Spleen (tissue), 11 donors: ENCODE data around the gene SEC24B. TPM values are rescaled to one million over a fixed set of nuclear protein-coding genes. Genes with fewer than 3 reads are reported as not detected.
"Not testable (repeated sequence)": the region's sequence is repeated elsewhere in the genome, so short reads cannot be mapped to it uniquely, and the experiment has no call there.

Experiments used
- DNase-seq: peaks from one replicate; pipeline ENCODE4 v3.0.0-alpha.2; 2020
- H3K27ac ChIP-seq, 8 donors: fragments of 200-600 bp; sonication (generic) in 7 of 8; 1 replicate in 4 of 8; 2 replicates in 4 of 8; pipeline versions ENCODE4 v1.5.0 to v1.8.0; 2016 to 2021; ENCODE audit warnings: inconsistent platforms in 4 of 8, mild to moderate bottlenecking in 4 of 8, moderate library complexity in 1 of 8
- H3K27me3 ChIP-seq, 7 donors: fragments of 200-600 bp; sonication (generic) in 6 of 7; replicated peaks in 1 of 7; 1 replicate in 4 of 7; 2 replicates in 3 of 7; pipeline versions ENCODE4 v1.5.0 to v1.8.0; 2016 to 2021; ENCODE audit warnings: inconsistent platforms in 3 of 7, mild to moderate bottlenecking in 1 of 7
- H3K36me3 ChIP-seq, 6 donors: fragments of 200-600 bp; sonication (generic) in 5 of 6; 1 replicate in 4 of 6; 2 replicates in 2 of 6; pipeline versions ENCODE4 v1.5.0 to v1.8.0; 2016 to 2021; ENCODE audit warnings: inconsistent platforms in 2 of 6
- H3K4me1 ChIP-seq, 6 donors: fragments of 200-600 bp; sonication (generic) in 5 of 6; 1 replicate in 3 of 6; 2 replicates in 3 of 6; pipeline versions ENCODE4 v1.5.0 to v1.8.0; 2016 to 2021; ENCODE audit warnings: inconsistent platforms in 3 of 6
- H3K4me3 ChIP-seq, 8 donors: fragments of 200-600 bp; sonication (generic) in 7 of 8; 1 replicate in 4 of 8; 2 replicates in 4 of 8; pipeline versions ENCODE4 v1.5.0 to v1.8.0; 2016 to 2021; ENCODE audit warnings: inconsistent platforms in 4 of 8, mild to moderate bottlenecking in 4 of 8, moderate library complexity in 2 of 8
- H3K9me3 ChIP-seq, 8 donors: fragments of 200-600 bp; sonication (generic) in 7 of 8; 1 replicate in 4 of 8; 2 replicates in 4 of 8; pipeline versions ENCODE4 v1.5.0 to v1.8.0; 2016 to 2021; ENCODE audit warnings: inconsistent platforms in 4 of 8
- CTCF ChIP-seq, 11 experiments: fragments of 200-600 bp in 7 of 11; fragments of 450-650 bp in 4 of 11; sonication (generic) in 4 of 11; IDR thresholded peaks in 8 of 11; conservative IDR thresholded peaks in 3 of 11; 1 replicate in 7 of 11; 2 replicates in 4 of 11; pipeline versions ENCODE4 v1.4.0 to v1.8.0; 2016 to 2021; ENCODE audit warnings: antibody characterized with exemption in 11 of 11, inconsistent platforms in 4 of 11, mild to moderate bottlenecking in 1 of 11
- POLR2A ChIP-seq, 3 donors: fragments of 450-650 bp; IDR thresholded peaks; one replicate each; pipeline ENCODE4 v1.5.1; 2017; ENCODE audit warnings: antibody characterized with exemption in 3 of 3, mild to moderate bottlenecking in 1 of 3
- POLR2AphosphoS5 ChIP-seq, 3 donors: sonication (generic); formaldehyde crosslinking; IDR thresholded peaks; one replicate each; pipeline ENCODE4 v1.5.1; 2017; ENCODE audit warnings: antibody characterized with exemption in 3 of 3
- WGBS, 5 donors: extraction: QIAGEN DNeasy Blood & Tissue Kit in 3 of 5; methylation state at CpG; one replicate each; pipeline versions ENCODE4 v1.1.5 to v1.1.7; 2013 to 2018; 5-methylcytosine and 5-hydroxymethylcytosine counted together
- intact Hi-C: fragments of 100-400 bp; cut with DNase I; formaldehyde crosslinking; loops from one replicate; pipeline ENCODE4 v1.15.0; 2023; ENCODE audit warnings: low total_unique reads
- polyA plus RNA-seq, 3 donors: library from polyadenylated mRNA; stranded (reverse); fragments of 200-250 nt; gene quantifications; one replicate each; pipeline ENCODE4 v1.2.1, GENCODE V29; 2013
- total RNA-seq, 7 donors: library from RNA; depleted of rRNA in 3 of 7; stranded (reverse); fragments of >200 nt in 3 of 7; fragmentation: NEBNext Ultra II Directional in 4 of 7; extraction: Animal tissue kit (Norgen Biotek cat#: 25700) in 4 of 7; gene quantifications; one replicate each; pipeline versions ENCODE4 v1.1.0 to v1.2.1, GENCODE V29; 2016 to 2021
- donor health status: healthy with polysubstance abuse.
- donor health status: DM: no; HTN: no; CAD: no; lungs with moderate emphysema.
- donor health status: DM: no; HTN: no; CAD: no.
- donor health status: Bipolar disorder and iron deficiency.
- donor health status: healthy.
- donor health status: DM: no; HTN: no; CAD: no.
- donor health status: DM: yes; HTN: yes; CAD: no.

The SEC24B gene
- total and polyA plus RNA-seq, 10 donors = 7.1 to 42.9 (median 32.4) TPM

- no peak overlapping the region for H3K4me3 ChIP-seq
- DNase-seq = no peak
- no peaks in the 10 kb centered on the region for H3K27me3 ChIP-seq
- peaks cover 21 to 85% (median 59%) of the 10 kb centered on the region in 6 donors for H3K4me1 ChIP-seq
- WGBS, 5 donors = 56 to 68% (median 65%) methylated on average over 2 of the region's 2 CpGs
- H3K9me3 ChIP-seq = peaks cover 0 to 7% (median 2%) of the 10 kb centered on the region in 8 donors
- peak overlapping the region in 1 of 8 donors; percentile 10 for H3K27ac ChIP-seq
- TF ChIP-seq POLR2AphosphoS5 (IDR thresholded peaks at IDR 0.05) (no peak), POLR2A (IDR thresholded peaks at IDR 0.05) (no peak), CTCF (IDR thresholded peaks at IDR 0.05 in 8 of 11, conservative IDR thresholded peaks at IDR 0.05 in 3 of 11) (no peak)
- intact Hi-C loops = no loop called here
- H3K36me3 ChIP-seq = peaks cover 0 to 24% (median 10%) of the 10 kb centered on the region in 6 donors
Observed at GRCh38 chr4:109444182-109444844, 10.7 kb downstream of the SEC24B start.

DNA sequence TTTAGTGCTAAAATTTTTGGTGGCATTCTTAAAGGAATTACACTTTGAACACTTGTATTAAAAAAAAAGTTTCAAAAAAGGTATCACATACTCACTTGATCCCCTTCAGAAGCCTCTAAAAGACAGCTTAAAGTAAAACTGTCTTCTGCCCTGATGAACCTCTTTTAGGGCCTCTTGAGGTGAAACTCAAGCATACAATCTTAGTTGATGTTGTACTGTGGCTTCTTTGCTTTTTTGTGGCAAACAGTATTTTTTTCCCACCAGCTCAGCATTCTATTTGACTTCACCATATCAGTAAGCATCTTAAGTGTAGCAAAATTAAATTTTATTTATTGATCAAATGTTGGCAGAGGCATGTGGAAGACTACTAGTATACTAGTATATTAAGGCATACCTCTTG, 13.7 kb downstream of the SEC24B start:
- H3K9me3 ChIP-seq = peaks cover 0 to 7% (median 2%) of the 10 kb centered on the region in 8 donors
- H3K27me3 ChIP-seq = no peaks in the 10 kb centered on the region
- no peak overlapping the region for H3K27ac ChIP-seq
- H3K4me1 ChIP-seq = peaks cover 10 to 55% (median 36%) of the 10 kb centered on the region in 6 donors
- no peak for DNase-seq
- H3K4me3 ChIP-seq = no peak overlapping the region
- peaks cover 0 to 54% (median 12%) of the 10 kb centered on the region in 6 donors for H3K36me3 ChIP-seq
- TF ChIP-seq POLR2A (IDR thresholded peaks at IDR 0.05) (no peak), CTCF (IDR thresholded peaks at IDR 0.05 in 8 of 11, conservative IDR thresholded peaks at IDR 0.05 in 3 of 11) (no peak), POLR2AphosphoS5 (IDR thresholded peaks at IDR 0.05) (no peak)
- intact Hi-C loops = no loop called here

DNA sequence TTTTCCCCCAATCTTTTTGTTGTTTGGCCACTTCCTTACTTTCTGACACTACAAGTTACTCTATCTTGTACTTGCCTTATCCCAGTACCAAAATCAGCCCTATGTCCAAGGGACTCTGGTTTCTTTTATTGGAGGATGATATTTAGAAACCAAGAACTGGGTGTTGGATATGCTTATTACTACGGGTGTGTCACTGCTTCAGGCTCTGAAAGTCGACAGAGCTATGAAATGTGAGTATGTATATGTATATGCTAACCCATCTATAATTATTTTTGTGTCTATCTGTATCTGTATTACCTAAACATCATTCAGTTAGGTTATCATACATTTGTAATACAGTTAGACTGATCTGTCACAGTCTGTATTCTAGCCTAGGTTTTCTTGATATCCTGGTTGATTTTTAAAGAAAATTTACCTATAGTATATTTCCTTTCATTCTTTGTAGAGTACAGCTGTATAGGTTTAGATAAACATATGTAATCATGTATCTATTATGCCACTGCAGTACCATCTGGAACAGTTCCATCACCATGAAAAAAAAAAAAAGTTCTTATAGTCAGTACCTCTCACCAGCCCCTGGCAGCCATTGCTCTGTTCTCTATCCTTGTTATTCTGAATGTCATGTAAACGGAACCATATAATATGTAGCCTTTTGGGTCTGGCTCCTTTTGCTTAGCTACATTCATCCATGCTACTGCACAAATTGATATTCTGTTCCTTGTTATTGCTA, 18.1 kb downstream of the SEC24B start:
- TF ChIP-seq POLR2A (IDR thresholded peaks at IDR 0.05) (no peak), POLR2AphosphoS5 (IDR thresholded peaks at IDR 0.05) (no peak), CTCF (IDR thresholded peaks at IDR 0.05 in 8 of 11, conservative IDR thresholded peaks at IDR 0.05 in 3 of 11) (no peak)
- Histone ChIP-seq H3K36me3 (peaks cover 0 to 55% (median 5%) of the 10 kb centered on the region in 6 donors), H3K4me3 (no peak overlapping the region), H3K9me3 (no peaks in the 10 kb centered on the region), H3K27ac (no peak overlapping the region), H3K4me1 (peaks cover 0 to 35% (median 11%) of the 10 kb centered on the region in 6 donors), H3K27me3 (no peaks in the 10 kb centered on the region)
- no peak for DNase-seq
- WGBS, 5 donors = 94 to 99% (median 96%) methylated on average over 3 of the region's 3 CpGs
- intact Hi-C loops = no loop called here

DNA sequence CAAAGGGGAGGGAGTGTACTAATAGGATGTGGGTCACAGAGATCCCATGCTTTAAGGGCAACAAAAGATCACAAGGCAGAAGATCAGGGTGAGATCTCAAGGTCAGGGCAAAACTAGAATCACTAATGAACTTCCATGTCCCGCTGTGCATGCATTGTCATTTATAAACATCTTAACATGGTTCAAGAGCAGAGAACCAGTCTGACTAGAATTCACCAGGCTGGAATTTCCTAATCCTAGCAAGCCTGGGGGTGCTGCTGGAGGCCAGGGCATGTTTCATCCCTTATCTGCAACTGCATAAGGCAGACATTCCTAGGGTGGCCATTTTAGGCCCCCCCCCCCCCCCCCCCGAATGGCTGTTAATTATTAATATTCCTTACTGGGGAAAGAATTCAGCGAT, 19.5 kb downstream of the SEC24B start:
- intact Hi-C loops, H3K27ac ChIP-seq, H3K4me3 ChIP-seq, DNase-seq, H3K27me3 ChIP-seq, H3K9me3 ChIP-seq: not testable (repeated sequence)
- WGBS, 5 donors = 89 to 97% (median 92%) methylated on average over 3 of the region's 3 CpGs
- H3K36me3 ChIP-seq = peaks cover 0 to 53% (median 5%) of the 10 kb centered on the region in 6 donors
- peaks cover 0 to 21% (median 6%) of the 10 kb centered on the region in 6 donors for H3K4me1 ChIP-seq
